HG03378 (cell line): ENCODE measurements around the gene TFPI2.

Experiments
- ATAC-seq: cut with Tn5 transposase; IDR thresholded peaks from one replicate; pipeline ENCODE4 v1.9.1; 2021; ENCODE audit warnings: mild to moderate bottlenecking, moderate library complexity; ENCODE audit not compliant: unreplicated experiment

The TFPI2 gene

DNA sequence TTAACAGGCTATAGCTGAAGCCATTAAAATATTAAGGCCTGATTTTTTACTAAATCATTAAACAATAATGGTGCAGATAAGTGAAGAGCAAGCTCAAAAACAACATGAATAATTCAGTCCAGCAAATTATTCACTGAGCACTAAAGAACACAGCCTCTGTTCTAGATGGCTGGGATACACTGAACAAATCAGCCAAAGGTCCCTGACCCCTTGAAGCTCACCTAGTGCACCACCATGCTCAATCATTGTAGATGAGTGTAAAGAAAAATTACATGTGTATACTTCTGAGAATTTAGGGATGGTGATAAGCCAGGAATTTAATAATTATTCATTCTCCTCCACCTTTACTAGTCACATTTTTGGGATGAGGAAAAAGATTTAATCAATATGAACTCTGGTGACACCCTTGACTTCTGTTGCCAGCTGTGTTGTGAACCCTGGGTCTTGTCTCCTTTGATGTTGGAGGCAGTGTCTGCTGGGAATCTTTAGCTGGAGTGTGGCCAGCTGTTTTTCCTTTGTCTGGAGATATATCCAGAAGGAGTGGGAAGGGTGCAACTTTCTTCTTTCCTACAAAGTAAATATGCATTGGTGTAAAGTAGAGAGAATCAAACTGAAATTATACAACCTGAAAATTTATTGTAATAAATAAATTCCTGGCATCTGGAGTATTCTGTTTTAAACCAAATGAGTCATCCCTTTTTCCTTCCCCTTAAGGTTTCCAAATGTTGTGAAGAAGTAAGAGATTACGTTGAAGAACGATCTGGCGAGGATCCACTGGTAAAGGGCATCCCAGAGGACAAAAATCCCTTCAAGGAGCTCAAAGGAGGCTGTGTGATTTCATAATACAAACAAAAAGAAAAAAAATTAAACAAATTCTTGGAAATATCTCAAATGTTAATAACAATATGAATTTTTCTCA, 19.8 kb upstream of the TFPI2 start:
- ATAC-seq: no peak

DNA sequence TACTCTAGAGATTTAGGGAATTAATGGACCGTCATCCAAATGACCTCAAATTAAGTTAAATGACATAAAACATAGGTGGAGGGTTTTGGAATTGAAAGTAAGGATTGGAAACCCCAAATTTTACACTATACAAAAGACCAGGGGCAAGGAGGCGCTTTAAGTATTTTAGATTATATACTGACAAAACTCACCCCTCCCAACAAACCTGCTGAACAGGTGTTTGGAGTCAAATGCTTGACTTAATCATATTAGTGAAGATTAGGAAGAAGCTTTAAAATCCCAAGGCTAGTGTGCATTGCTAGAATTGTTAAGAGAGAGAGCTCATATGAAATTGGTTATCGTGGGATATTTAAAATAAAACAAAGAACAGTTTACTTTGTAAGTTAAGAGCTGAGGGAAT, 15.7 kb upstream of the TFPI2 start, which contains the start of gene GNGT1:
GNGT1 (plus strand) TSS at position 301 of the 400 bp plus-strand sequence. CDS start 180 bp downstream, outside the sequence.
- ATAC-seq: no peak

DNA sequence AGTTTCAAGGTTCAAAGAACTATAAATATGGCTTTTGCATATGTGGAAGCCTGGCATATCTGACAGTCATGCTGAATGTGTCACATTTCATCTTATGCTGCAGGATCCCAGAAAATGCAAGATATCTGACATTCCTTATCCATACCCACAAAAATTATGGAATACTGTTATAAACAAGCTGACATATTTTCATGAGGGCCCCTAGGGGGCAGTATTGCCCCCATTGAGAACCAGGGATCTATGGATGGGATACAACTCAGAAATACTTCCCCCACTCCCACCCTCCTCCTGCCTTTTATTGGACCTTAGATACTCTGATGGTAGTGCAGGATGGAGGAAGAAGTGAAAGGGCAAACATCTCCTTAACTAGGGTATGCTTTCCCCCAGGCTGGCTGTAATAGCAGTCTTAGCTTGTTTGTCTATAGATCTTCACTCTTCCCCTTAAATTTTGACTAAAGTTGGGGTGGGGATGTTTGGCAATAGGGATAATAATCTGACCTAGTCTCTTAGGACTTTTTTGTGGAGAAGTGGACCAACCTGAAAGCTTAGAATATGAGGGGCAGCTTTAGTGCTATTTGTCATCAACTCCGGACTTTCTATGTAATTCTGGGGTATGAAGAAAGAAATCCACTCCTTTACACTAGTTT, 12.3 kb upstream of the TFPI2 start:
- ATAC-seq: no peak

DNA sequence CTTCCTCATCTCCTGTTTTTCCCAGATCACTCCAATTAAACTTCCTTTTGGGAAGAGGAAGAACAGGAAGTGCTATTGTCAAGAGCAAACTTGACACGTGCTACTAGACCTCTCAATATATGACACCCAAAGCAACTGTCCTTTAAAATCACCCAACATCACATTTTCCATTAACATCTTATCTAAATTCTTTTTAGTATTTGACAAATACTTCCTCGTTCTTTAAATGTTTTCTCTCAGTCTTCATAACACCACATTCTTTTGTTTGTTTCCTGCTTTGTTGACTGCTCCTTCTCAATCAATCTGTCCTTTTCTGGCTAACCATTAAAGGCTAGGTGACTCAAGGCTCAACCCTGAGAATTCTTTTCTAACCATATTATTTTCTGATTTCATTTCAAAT, 7.1 kb upstream of the TFPI2 start:
- ATAC-seq: no peak

DNA sequence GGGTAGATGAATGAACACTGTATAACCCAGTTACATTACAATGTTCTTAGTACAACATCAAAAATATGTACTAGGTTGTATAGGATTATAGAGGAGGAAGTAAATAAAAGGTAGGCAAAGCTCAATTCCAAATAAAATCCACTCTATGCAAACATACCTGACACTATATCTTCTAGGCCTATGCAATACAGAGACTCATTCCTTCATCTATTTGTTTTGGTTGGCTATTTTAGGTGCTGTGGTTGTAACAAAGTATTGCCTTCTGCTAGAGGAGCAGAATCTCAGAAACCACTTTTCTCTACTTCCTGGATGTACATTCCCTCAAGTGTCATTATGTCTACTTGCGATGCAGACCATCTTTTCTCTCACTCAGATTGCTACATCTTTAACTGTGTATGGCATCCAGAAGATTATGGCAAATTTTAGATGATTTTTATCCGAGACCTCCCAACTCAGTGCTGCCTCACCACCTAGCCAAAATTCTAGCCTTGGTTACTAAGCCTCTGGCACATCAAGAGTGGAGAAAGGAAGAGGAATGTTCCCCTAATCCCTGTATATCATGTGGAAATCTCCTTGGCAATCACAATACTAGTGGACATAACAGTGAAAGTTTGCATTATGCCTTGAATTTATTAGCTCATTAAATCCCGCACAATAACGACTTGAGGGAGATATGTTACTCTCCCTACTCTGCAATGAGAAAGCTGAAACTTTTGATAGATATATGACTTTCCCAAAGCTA, 5.5 kb upstream of the TFPI2 start:
- no peak for ATAC-seq

DNA sequence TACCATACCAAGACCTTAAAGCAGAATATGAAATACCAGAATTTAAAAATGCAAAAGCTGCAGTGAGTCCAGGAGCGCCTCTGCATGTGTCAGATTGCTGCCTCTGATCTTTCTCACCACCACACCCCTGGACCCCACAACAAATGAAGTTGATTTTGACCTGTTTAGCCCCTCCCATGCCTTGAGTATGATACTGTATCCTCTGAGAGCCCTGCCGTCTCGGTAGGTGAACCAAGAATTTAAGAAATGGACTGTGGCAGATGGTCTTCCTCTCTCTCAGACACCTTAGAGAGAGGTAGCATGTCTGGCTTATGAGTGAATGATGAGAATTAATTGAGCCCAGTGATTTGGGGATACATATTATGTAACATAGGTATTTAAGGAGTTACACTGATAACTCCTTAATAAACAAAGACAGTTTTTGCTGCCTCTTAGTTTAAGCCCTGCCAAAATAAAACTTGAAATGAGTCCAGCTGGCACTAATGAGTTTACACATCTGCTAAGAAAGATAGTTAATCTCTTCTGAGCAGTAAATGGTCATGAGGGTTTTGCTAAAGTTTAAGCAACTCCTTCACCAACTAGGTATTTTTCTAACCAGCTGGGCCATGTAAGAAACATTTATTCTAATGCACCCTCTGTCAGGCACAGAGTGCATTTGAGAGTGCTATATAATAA, 4.5 kb upstream of the TFPI2 start:
- no peak for ATAC-seq

DNA sequence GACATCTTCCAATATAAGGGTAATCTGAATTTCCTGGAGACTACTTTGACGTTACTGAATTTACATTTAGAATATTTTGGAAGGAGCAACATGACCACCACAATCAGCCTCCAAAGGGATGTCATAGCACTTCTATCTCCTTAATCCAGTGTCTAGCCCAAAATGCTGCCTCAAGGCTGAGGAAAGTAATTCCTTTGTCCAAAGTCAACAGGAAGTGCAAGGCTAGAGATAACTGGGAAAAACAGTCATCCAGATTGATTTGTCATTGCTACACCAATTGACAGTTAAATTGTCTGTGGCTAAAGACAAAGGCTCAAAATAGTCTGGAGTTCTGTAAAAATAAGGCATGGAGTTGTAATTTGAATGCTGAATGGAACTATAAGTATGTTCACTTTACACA, 3.9 kb upstream of the TFPI2 start:
- no peak for ATAC-seq

DNA sequence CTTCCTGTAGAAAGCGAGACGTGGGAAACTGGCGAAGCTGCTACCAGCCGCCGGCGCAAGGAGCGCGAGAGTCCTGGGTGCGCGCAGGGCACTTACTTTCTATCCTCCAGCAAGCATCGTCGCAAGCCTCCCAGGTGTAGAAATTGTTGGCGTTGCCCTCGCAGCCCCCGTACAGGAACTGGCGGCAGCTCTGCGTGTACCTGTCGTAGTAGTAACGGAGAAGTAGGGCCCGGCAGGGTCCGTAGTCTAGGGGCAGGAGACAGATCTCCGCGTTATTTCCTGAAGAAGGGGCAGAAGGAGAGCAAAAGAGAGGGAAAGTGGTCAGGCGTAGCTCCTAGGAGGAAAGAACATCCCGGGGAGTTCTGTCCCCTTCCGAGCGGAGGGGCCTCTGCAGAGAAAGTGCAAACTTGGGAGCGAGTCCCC, 501 bp downstream of the TFPI2 start:
- no peak for ATAC-seq

DNA sequence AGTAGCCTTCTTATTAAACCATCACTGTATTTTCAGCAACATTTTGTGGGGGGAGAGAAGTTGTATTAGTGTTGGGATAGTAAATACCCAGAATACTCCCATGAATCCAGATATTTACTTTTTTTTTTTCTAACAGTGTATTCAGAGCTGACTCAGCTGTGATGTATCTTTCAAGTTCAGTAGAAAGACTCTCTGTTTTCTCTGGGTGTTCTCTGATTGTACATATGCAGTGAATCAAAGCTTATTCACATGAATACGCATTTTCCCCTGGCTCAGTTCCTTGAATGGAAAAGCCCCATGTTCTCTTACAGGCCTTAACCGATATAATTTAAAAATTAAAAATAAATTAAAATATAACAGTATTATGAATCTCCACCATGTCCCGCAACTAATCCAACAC, 1.3 kb downstream of the TFPI2 start:
- ATAC-seq: no peak

DNA sequence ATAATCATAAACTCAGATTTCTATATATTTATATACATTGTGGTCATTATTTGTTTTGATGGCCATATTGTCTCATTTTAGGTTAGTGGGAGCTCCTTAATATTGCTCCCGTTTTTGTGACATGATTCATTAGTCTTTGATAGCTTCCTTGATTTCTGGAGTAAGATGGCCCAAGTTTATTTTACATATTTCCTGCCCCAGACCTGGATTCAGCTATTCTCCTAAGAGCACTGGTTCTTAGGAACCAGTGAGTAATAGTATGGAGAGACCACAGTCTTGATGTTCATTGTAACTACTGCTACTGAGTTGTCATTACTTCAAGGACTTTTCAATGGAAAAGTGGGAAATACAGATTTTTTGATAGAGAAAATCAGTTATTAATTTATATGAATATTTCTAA, 6.0 kb downstream of the TFPI2 start:
- no peak for ATAC-seq

DNA sequence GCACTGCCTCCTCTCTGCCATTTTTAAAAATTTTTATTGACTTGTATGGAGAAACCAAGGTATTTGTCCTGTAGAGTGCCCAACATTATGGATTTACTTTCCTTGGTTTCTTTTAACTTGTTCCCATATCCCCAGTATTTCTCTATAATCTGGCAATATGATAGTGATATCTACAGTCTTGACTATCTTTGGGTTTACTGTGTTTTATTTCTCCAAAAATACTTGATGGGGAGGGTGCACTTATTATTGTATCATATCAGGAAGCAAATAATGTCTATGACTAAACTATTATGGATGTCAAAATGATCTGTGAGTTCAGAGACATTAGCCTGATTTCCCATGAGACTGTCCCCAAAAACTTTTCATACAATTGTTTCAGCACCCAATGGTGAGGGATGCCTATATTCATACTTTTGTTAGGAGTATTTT, 6.6 kb downstream of the TFPI2 start:
- no peak for ATAC-seq

DNA sequence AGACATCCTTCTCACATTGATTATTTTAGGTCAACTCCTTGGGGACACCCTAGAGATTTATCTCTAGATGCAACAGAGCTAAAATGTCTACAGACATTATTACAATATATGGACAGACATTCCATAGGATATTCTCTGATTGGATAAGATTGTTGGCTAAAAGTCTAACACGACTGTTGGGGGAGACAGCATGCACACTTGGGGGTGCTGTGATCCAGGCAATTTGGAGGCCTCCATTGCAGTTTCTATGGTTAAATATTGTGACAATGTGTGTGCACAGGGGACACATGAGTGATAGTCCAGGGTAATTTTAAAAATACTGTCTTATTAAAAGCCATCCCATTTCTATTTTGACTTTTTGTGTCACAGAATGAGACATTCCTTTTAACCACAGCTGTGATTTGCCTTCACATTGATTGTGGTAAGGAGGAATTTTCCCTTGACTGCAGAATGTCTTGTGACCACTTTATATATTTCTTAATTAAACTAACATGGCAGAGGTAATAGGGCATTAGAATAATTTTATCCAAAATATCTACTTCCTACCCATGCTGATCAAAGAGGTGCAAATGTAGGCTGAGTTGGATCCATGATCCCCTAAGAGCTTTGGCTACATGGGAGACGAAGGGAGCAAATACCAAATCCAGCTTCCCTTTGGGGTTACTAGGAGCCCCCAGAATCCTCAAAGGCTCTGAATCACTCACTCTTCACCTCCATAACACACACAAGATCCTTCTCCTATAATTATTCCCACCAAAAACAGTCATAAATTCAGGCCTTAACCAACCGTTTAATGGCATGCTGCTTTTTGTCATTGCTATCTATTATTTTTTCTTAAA, 7.3 kb downstream of the TFPI2 start:
- no peak for ATAC-seq

DNA sequence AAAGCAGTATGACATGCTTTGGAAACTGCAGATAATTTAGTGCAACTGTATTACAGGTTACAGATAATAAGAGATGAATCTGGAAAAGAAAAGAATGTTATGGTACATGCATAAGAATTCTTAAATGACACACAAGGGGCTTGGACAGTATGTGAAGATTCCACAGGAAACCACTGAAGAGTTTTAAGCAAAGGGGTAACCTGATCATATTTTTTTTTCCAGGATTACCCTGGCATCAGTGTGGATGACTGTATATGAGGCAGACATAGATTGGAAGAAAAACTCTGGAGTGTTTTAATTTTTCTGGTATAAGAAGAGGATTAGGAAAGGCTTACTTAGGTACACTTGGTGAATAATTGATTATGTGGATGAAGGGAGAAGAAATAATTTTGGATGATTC, 8.1 kb downstream of the TFPI2 start:
- no peak for ATAC-seq

DNA sequence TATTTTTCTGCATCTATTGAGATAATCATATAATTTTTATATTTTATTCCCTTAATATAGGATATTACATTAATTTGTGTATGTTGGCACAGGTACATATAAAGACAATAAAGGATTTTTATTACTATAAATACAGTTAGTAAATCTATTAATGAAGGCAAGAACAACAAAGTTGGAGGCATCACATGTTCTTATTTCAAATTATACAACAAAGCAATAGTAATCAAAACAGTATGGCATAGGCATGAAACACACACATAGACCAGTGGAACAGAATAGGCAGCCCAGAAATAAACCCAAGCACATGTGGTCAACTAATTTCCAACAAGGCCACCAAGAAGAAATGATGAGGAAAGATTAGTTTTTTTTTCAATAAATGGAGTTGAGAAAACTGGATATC, 11.2 kb downstream of the TFPI2 start:
- ATAC-seq: no peak

DNA sequence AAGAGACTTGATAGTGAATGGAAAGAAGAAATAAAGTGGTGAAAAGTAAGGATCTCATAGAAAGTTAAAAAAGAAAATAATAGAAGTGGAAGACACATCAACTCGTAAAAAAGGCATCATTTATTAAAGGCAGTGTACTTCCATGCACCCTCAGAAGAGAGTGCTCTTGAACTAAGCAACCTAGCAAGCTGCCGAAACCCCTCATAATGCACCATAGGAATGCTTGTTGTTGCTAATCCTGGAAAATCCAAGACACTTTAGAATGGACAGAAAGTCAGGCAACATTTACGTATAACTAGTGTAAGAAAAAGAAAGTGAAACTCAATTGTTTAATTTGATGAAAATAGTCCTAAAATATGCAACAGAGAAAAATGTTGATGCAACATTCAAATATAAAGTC, 12.8 kb downstream of the TFPI2 start:
- no peak for ATAC-seq

DNA sequence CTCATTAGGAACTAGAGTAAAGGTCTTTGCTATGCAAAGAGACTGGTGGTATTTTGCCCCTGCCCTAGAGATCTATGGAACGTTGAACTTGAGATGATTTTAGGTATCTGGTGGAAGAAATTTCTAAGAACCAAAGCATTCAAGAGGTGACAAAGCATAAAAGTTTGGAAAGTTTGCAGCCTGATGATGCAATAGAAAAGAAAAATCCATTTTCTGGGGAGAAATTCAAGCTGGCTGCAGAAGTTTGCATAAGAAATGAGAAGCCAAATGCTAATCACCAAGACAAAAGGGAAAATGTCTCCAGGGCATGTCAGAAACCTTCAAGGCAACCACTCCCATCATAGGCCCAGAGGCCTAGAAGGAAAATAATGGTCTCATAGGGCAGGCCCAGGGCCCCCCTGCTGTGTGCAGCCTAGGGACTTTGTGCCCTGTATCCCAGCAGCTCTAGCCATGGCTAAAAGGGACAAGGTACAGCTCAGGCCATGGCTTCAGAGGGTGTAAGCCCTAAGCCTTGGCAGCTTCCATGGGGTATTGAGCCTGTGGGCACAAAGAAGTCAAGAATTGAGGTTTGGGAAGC, 16.5 kb downstream of the TFPI2 start:
- ATAC-seq: no peak

DNA sequence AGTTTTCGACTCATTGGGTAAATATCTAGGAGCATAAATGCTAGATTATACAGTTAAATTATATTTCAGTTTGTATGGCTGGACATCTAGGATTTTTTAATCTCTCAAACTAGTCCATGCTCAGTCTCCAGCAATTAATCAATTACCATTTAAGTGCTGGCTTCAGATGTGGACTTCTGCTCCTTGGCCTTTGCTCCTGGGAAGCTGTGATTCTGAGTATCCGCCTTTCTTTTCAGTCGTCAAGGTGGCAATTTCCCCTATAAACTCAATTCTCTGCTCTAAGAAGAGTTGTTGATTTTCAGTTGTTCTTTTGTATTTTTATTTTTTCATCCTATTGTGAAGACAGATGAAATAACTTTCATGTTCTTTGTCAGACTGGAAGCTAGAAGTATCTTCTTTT, 23.7 kb downstream of the TFPI2 start:
- ATAC-seq: no peak

DNA sequence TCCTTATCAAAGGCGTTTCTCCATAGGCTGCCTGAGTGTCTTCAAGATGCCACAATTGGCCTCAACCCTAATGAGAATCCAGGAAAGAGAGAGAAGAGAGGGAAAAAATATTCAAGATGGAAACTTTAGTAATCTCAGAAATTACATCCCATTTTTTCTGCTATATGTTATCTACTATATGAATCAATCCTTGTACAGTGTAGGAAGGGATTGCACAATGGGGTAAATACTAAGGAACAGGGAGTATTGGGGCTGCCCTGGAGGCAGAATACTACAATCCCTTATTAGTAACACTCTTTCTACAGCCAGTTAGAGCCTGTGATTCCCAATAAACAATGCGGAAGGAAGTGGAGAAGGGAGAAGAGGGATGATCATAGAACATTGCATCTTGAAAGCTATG, 27.9 kb downstream of the TFPI2 start:
- no peak for ATAC-seq

DNA sequence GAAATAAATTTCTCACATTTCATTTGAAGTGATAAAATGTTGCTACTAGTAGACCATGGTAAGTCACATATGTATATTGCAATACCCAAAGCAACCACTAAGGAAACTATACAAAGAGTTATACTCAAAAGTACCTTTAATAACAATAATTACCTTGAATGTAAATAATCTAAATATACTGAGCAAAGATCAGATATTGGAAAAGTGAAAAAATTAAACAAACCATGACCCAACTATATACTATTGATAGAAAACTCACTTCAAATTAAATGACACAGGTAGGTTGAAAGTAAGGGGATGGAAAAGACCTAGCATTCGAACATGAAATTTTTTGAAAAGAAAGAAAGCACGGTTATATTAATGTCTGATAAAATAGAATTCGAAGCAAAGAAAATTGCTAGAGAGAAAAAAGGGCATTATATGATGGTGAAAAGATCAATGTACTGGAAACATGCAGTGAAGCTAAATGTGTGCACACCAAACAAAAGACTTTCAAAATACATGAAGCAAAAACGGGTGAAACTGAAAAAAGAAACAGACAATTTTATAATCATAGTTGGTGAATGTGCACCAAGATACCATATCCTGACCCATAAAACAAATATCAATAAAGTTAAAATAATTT, 29.1 kb downstream of the TFPI2 start:
- no peak for ATAC-seq
